K562 (cell line): ENCODE data around the gene CAPN3. TPM values are rescaled to one million over a fixed set of nuclear protein-coding genes. Genes with fewer than 3 reads are reported as not detected.

ENCODE experiments used
- ATAC-seq: fragments of 200-7000 bp; cut with Tn5 transposase; 3 replicates; pipeline ENCODE4 v1.9.1; 2020; ENCODE audit warnings: moderate library complexity
- BruUV-seq: library from RNA; stranded (reverse); fragments of 400-500 nt; replicated peaks from 2 replicates; lab custom pipeline; 2021; lab: Mats Ljungman, UMichigan
- CTCF ChIA-PET: fragments of 300-600 bp; formaldehyde crosslinking; extraction: SDS; loops from one replicate; lab custom pipeline; 2021; ENCODE audit warnings: low intra/inter-chr PET ratio; lab: Yijun Ruan, JAX
- POLR2A ChIA-PET: fragments of 300-600, 350-650 bp; sonication (Branson Sonifier 250); formaldehyde crosslinking; extraction: SDS; loops from one replicate; lab custom pipeline; 2021; ENCODE audit warnings: antibody characterized with exemption, inconsistent platforms; lab: Yijun Ruan, JAX
- DNase-seq, 4 experiments: peaks; one replicate each; pipeline versions ENCODE4 v3.0.0 to v3.0.0-alpha.2; 2011 to 2018; ENCODE audit warnings: low spot score in 3 of 4, mixed read lengths in 3 of 4; ENCODE audit errors: extremely low read depth in 1 of 4
- FAIRE-seq: peaks from 2 replicates; lab custom pipeline; 2011; peaks lifted over from hg19 to GRCh38; lab: Jason Lieb, UNC
- H2AFZ ChIP-seq: 2 replicates; pipeline ENCODE4 v1.6.0; 2011; ENCODE audit warnings: low read depth, low read length, control low read depth, inconsistent platforms
- H3K27ac ChIP-seq: fragments of 200-600 bp; 3 replicates; pipeline ENCODE4 v1.8.0; 2011; ENCODE audit warnings: low read depth, mild to moderate bottlenecking, control low read depth, inconsistent platforms, low read length, moderate library complexity, mixed read lengths; ENCODE audit errors: extremely low read depth
- H3K27me3 ChIP-seq, 2 experiments: fragments of 300-600 bp in 1 of 2; 2 replicates in 1 of 2; 3 replicates in 1 of 2; pipeline versions ENCODE4 v1.6.0 to v1.8.0; 2011; ENCODE audit warnings: inconsistent platforms in 2 of 2, low read length in 2 of 2, mild to moderate bottlenecking in 1 of 2, mixed read lengths in 1 of 2, moderate library complexity in 1 of 2; ENCODE audit not compliant: control insufficient read depth in 2 of 2, insufficient read depth in 2 of 2
- H3K36me3 ChIP-seq: fragments of 300-600 bp; 3 replicates; pipeline ENCODE4 v1.8.0; 2011; ENCODE audit warnings: mild to moderate bottlenecking, low read length, inconsistent platforms; ENCODE audit not compliant: control insufficient read depth, insufficient read depth
- H3K4me1 ChIP-seq, 2 experiments: fragments of 200-600 bp in 1 of 2; replicated peaks in 1 of 2; 2 replicates in 1 of 2; 3 replicates in 1 of 2; pipeline versions ENCODE4 v1.5.1 to v1.8.0; 2011; ENCODE audit warnings: inconsistent platforms in 2 of 2, low read length in 2 of 2, mild to moderate bottlenecking in 1 of 2, mixed read lengths in 1 of 2, moderate library complexity in 1 of 2; ENCODE audit not compliant: control insufficient read depth in 2 of 2, insufficient read depth in 2 of 2
- H3K4me2 ChIP-seq: 2 replicates; pipeline ENCODE4 v1.6.1; 2011; ENCODE audit warnings: low read length, control low read depth, inconsistent platforms, mixed read lengths; ENCODE audit not compliant: insufficient read depth
- H3K4me3 ChIP-seq: fragments of 200-600 bp; sonication (generic), shearing (Covaris generic); 2 replicates; pipeline ENCODE4 v1.5.1; 2016; ENCODE audit warnings: control low read depth, inconsistent platforms
- H3K79me2 ChIP-seq: fragments of 200-600 bp; 3 replicates; pipeline ENCODE4 v1.8.0; 2011; ENCODE audit warnings: low read length, inconsistent platforms; ENCODE audit not compliant: control insufficient read depth, insufficient read depth
- H3K9ac ChIP-seq, 2 experiments: 2 replicates each; pipeline versions ENCODE4 v1.6.0 to v1.6.1; 2011; ENCODE audit warnings: low read depth in 2 of 2, low read length in 2 of 2, control low read depth in 1 of 2, inconsistent platforms in 1 of 2, mild to moderate bottlenecking in 1 of 2, mixed read lengths in 1 of 2; ENCODE audit not compliant: insufficient read depth in 1 of 2
- H3K9me1 ChIP-seq: one replicate; pipeline ENCODE4 v1.6.0; 2011; ENCODE audit warnings: inconsistent platforms, mild to moderate bottlenecking, low read length, moderate library complexity; ENCODE audit not compliant: control insufficient read depth, insufficient read depth
- H3K9me3 ChIP-seq: replicated peaks from 2 replicates; pipeline ENCODE4 v1.5.1; 2011; ENCODE audit warnings: low read depth, low read length, inconsistent platforms; ENCODE audit not compliant: control insufficient read depth, insufficient read depth
- H4K20me1 ChIP-seq: replicated peaks from 2 replicates; pipeline ENCODE4 v1.6.1; 2011; ENCODE audit warnings: low read length, inconsistent platforms, mixed read lengths; ENCODE audit not compliant: control insufficient read depth, insufficient read depth
- BACH1 ChIP-seq: fragments of 200-800 bp; sonication (Bioruptor generic); IDR thresholded peaks from 2 replicates; pipeline ENCODE4 v1.6.1; 2016; ENCODE audit warnings: missing genetic modification characterization, missing compliant biosample characterization
- CLOCK ChIP-seq: fragments of 250-450 bp; sonication (Bioruptor Pico); IDR thresholded peaks from 2 replicates; pipeline ENCODE4 v1.4.0; 2020; ENCODE audit warnings: mild to moderate bottlenecking, moderate library complexity, borderline replicate concordance
- GABPB2 ChIP-seq: fragments of 250-450 bp; sonication (Bioruptor Pico); conservative IDR thresholded peaks from 2 replicates; pipeline ENCODE4 v1.5.1; 2021; ENCODE audit warnings: mild to moderate bottlenecking
- KLF13 ChIP-seq: fragments of 450-650 bp; IDR thresholded peaks from 2 replicates; pipeline ENCODE4 v1.6.1; 2016; ENCODE audit warnings: missing genetic modification characterization, low read depth, mild to moderate bottlenecking, missing compliant biosample characterization, moderate library complexity, borderline replicate concordance
- ZNF778 ChIP-seq: fragments of 450-650 bp; formaldehyde crosslinking; IDR thresholded peaks from 2 replicates; pipeline ENCODE4 v1.4.0; 2020; ENCODE audit warnings: mild to moderate bottlenecking, moderate library complexity
- WGBS: fragments of 100-300 bp; shearing (Covaris generic); methylation state at CpG from one replicate; pipeline ENCODE4 v1.1.6; 2016; ENCODE audit warnings: low coverage, mixed read lengths; ENCODE audit not compliant: insufficient coverage; ENCODE audit errors: missing lambda C conversion rate; 5-methylcytosine and 5-hydroxymethylcytosine counted together
- in situ Hi-C: fragments of 300-500 bp; cut with MboI; formaldehyde crosslinking; loops from 4 replicates; pipeline ENCODE4 v1.15.0; 2018; ENCODE audit warnings: inconsistent platforms, mixed read lengths
- intact Hi-C: fragments of 100-400 bp; cut with micrococcal nuclease; formaldehyde crosslinking; loops from 2 replicates; pipeline ENCODE4 v1.14.2; 2022
- polyA plus RNA-seq, 8 experiments: library from polyadenylated mRNA; depleted of rRNA in 4 of 8; stranded (reverse) in 5 of 8; unstranded in 3 of 8; fragments of >200 nt; fragmentation: Nextera tagmentation in 2 of 8; fragmentation: Illumina TruSeq in 1 of 8; extraction: Ambion mirVana in 2 of 8; extraction: Trizol in 1 of 8; gene quantifications; 2 replicates each; pipeline versions ENCODE4 v1.2.1 to v1.2.3, GENCODE V29; 2011 to 2014; ENCODE audit warnings: inconsistent platforms in 1 of 8, missing spikeins in 1 of 8
- total RNA-seq, 7 experiments: library from RNA; depleted of rRNA in 6 of 7; stranded (reverse); fragments of >200 nt in 6 of 7; fragmentation: Illumina TruSeq in 2 of 7; extraction: Trizol in 2 of 7; gene quantifications; 2 replicates each; pipeline versions ENCODE4 v1.2.1 to v1.2.3, GENCODE V29; 2011 to 2021; ENCODE audit warnings: low replicate concordance in 1 of 7
- TF ChIP-seq, protein P1 (sequence below): IDR thresholded peaks from 3 replicates; pipeline ENCODE4 v1.6.1; 2011; ENCODE audit warnings: borderline replicate concordance, mild to moderate bottlenecking, moderate library complexity; ENCODE audit not compliant: insufficient read length; ENCODE audit errors: extremely low read depth
- TF ChIP-seq, protein P2 (sequence below): fragments of 250-450 bp; sonication (Bioruptor Pico); IDR thresholded peaks from 2 replicates; pipeline ENCODE4 v1.5.0; 2022; ENCODE audit warnings: mild to moderate bottlenecking

CAPN3 gene
- total and polyA plus RNA-seq, 9 of the 15 experiments (the other 6 are each of a cell fraction or from before 2014, with no cell fraction given), result 0.03 to 0.34 (median 0.20) TPM; not detected in 2

DNA sequence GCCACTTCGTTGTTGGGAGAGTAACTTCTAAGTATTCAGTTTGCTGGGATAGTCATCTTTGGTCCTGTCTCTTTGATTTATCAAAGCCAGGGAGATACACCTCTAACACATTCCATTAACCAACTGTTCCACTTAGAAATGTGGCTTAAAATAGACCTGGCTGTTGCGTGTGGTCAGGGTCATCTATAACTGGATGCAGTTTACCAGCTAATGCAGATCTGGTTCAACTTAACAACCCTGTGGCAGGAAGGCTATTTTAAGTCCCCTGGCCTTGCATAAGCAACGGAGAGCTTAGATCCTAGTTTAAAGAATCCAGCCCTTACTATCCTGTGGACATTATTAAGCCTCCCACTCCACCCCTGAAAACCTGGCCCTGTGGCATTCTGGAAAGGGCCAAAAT is 28.1 kb upstream of the CAPN3 start:
- intact Hi-C loops, result no loop called here
- H3K9me3 ChIP-seq, result peaks cover 3% of the 10 kb centered on the region; the same call in 1 of the 2 replicates
- POLR2A ChIA-PET, result no interaction called here
- no peak overlapping the region for H3K4me3 ChIP-seq
- no peaks in the 10 kb centered on the region; the same call in 2 of the 3 replicates for H3K36me3 ChIP-seq
- BruUV-seq, result no TSS peak
- WGBS, result 27% methylated on average over 3 of the region's 3 CpGs
- H3K27ac ChIP-seq, result no peak overlapping the region
- H2AFZ ChIP-seq, result no peak overlapping the region
- no peak for TF ChIP-seq CLOCK (CRISPR knock-in tag)
- H3K4me1 ChIP-seq, result no peaks in the 10 kb centered on the region
- DNase-seq (no peak), ATAC-seq (no peak), FAIRE-seq (no peak)
- H3K79me2 ChIP-seq, result no peaks in the 10 kb centered on the region
- H3K27me3 ChIP-seq, result no peaks in the 10 kb centered on the region
- H4K20me1 ChIP-seq, result no peaks in the 10 kb centered on the region
- no peaks in the 10 kb centered on the region for H3K9me1 ChIP-seq
- in situ Hi-C loops, result no loop called here
- CTCF ChIA-PET, result no interaction called here
- no peak overlapping the region for H3K9ac ChIP-seq
- H3K4me2 ChIP-seq, result no peak overlapping the region

DNA sequence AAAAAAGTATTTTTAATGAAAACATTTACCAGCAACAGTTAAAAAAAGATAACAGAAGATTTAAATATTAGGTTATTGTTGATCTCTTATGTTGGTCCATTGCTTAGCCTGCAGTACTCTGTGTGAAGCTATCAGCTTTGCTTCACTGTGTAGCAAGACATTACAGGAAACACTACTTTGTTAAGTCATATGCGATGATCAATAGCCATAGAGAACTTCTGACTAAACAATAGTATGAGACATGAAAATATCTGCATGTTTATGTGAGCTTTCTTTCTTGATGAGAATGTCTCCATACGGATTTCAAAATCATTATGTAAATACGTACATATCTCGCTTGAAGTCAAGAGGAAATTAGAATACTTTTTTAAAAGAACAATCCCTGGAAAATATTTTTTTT is 27.0 kb upstream of the CAPN3 start:
- POLR2A ChIA-PET, result no interaction called here
- no TSS peak for BruUV-seq
- H2AFZ ChIP-seq, result no peak overlapping the region
- ATAC-seq (no peak), DNase-seq (no peak), FAIRE-seq (no peak)
- in situ Hi-C loops, result no loop called here
- WGBS, result 83% methylated on average over 4 of the region's 4 CpGs
- no peak overlapping the region for H3K4me2 ChIP-seq
- H3K4me1 ChIP-seq, result no peaks in the 10 kb centered on the region
- no peak overlapping the region for H3K4me3 ChIP-seq
- no peaks in the 10 kb centered on the region; the same call in 2 of the 3 replicates for H3K36me3 ChIP-seq
- intact Hi-C loops, result no loop called here
- H3K27ac ChIP-seq, result no peak overlapping the region
- H3K9me1 ChIP-seq, result no peaks in the 10 kb centered on the region
- no peaks in the 10 kb centered on the region for H3K27me3 ChIP-seq
- no peaks in the 10 kb centered on the region for H3K79me2 ChIP-seq
- peaks cover 3% of the 10 kb centered on the region; the same call in 1 of the 2 replicates for H3K9me3 ChIP-seq
- no peak overlapping the region for H3K9ac ChIP-seq
- CTCF ChIA-PET, result no interaction called here
- no peaks in the 10 kb centered on the region for H4K20me1 ChIP-seq
- TF ChIP-seq, protein P1, sequence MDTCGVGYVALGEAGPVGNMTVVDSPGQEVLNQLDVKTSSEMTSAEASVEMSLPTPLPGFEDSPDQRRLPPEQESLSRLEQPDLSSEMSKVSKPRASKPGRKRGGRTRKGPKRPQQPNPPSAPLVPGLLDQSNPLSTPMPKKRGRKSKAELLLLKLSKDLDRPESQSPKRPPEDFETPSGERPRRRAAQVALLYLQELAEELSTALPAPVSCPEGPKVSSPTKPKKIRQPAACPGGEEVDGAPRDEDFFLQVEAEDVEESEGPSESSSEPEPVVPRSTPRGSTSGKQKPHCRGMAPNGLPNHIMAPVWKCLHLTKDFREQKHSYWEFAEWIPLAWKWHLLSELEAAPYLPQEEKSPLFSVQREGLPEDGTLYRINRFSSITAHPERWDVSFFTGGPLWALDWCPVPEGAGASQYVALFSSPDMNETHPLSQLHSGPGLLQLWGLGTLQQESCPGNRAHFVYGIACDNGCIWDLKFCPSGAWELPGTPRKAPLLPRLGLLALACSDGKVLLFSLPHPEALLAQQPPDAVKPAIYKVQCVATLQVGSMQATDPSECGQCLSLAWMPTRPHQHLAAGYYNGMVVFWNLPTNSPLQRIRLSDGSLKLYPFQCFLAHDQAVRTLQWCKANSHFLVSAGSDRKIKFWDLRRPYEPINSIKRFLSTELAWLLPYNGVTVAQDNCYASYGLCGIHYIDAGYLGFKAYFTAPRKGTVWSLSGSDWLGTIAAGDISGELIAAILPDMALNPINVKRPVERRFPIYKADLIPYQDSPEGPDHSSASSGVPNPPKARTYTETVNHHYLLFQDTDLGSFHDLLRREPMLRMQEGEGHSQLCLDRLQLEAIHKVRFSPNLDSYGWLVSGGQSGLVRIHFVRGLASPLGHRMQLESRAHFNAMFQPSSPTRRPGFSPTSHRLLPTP, result no peak
- TF ChIP-seq, protein P2, sequence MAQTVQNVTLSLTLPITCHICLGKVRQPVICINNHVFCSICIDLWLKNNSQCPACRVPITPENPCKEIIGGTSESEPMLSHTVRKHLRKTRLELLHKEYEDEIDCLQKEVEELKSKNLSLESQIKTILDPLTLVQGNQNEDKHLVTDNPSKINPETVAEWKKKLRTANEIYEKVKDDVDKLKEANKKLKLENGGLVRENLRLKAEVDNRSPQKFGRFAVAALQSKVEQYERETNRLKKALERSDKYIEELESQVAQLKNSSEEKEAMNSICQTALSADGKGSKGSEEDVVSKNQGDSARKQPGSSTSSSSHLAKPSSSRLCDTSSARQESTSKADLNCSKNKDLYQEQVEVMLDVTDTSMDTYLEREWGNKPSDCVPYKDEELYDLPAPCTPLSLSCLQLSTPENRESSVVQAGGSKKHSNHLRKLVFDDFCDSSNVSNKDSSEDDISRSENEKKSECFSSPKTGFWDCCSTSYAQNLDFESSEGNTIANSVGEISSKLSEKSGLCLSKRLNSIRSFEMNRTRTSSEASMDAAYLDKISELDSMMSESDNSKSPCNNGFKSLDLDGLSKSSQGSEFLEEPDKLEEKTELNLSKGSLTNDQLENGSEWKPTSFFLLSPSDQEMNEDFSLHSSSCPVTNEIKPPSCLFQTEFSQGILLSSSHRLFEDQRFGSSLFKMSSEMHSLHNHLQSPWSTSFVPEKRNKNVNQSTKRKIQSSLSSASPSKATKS (CRISPR knock-in tag), result no peak
- TF ChIP-seq KLF13 (tag) (no peak), GABPB2 (CRISPR knock-in tag) (no peak), BACH1 (tag) (no peak), ZNF778 (CRISPR knock-in tag) (no peak)
